OCI-LY1 (cell line): ENCODE data around the gene TPST2.

ENCODE experiments used
- H2AFZ ChIP-seq: fragments of 200-600 bp; sonication (generic), shearing (Covaris generic); 2 replicates; pipeline ENCODE4 v1.6.0; 2014; ENCODE audit warnings: antibody characterized with exemption, mild to moderate bottlenecking, low read length
- H3F3A ChIP-seq: fragments of 200-600 bp; sonication (generic), shearing (Covaris generic); 2 replicates; pipeline ENCODE4 v1.6.0; 2014; ENCODE audit warnings: mild to moderate bottlenecking, antibody characterized with exemption, low read length, moderate library complexity; ENCODE audit not compliant: insufficient read depth
- H3K27ac ChIP-seq: fragments of 200-600 bp; sonication (generic); 2 replicates; pipeline ENCODE4 v1.5.1; 2014; ENCODE audit warnings: low read length, mixed run types, mild to moderate bottlenecking, low read depth; ENCODE audit not compliant: poor library complexity, severe bottlenecking
- H3K27me3 ChIP-seq: fragments of 200-600 bp; sonication (generic); 2 replicates; pipeline ENCODE4 v1.6.0; 2014; ENCODE audit warnings: antibody characterized with exemption, mild to moderate bottlenecking, low read length, moderate library complexity; ENCODE audit not compliant: insufficient read depth
- H3K36me3 ChIP-seq: fragments of 200-600 bp; sonication (generic); 2 replicates; pipeline ENCODE4 v1.6.1; 2014; ENCODE audit warnings: mild to moderate bottlenecking, antibody characterized with exemption, low read length, moderate library complexity, mixed read lengths; ENCODE audit not compliant: insufficient read depth
- H3K4me1 ChIP-seq: fragments of 200-600 bp; sonication (generic); 2 replicates; pipeline ENCODE4 v1.5.1; 2014; ENCODE audit warnings: mild to moderate bottlenecking, low read length, moderate library complexity; ENCODE audit not compliant: insufficient read depth, severe bottlenecking
- H3K4me2 ChIP-seq: fragments of 200-600 bp; sonication (generic), shearing (Covaris generic); 2 replicates; pipeline ENCODE4 v1.6.1; 2014; ENCODE audit warnings: low read length
- H3K4me3 ChIP-seq: fragments of 200-600 bp; sonication (generic); 2 replicates; pipeline ENCODE4 v1.5.1; 2014; ENCODE audit warnings: low read length, low read depth, mild to moderate bottlenecking, mixed read lengths; ENCODE audit not compliant: poor library complexity, severe bottlenecking
- H3K79me2 ChIP-seq: fragments of 200-600 bp; shearing (Covaris generic); 2 replicates; pipeline ENCODE4 v1.6.1; 2016; ENCODE audit warnings: mixed run types, low read length, mixed read lengths; ENCODE audit not compliant: insufficient read depth
- H3K9ac ChIP-seq: fragments of 200-600 bp; sonication (generic), shearing (Covaris generic); 2 replicates; pipeline ENCODE4 v1.6.1; 2014; ENCODE audit warnings: mild to moderate bottlenecking, low read length, mixed read lengths
- H3K9me2 ChIP-seq: fragments of 200-600 bp; sonication (generic), shearing (Covaris generic); 2 replicates; pipeline ENCODE4 v1.6.1; 2014; ENCODE audit warnings: low read depth, mild to moderate bottlenecking, low read length, mixed read lengths
- H3K9me3 ChIP-seq: fragments of 200-600 bp; shearing (Covaris generic); 2 replicates; pipeline ENCODE4 v1.6.1; 2014; ENCODE audit warnings: low read length, mixed read lengths
- H4K20me1 ChIP-seq: fragments of 200-600 bp; sonication (generic), shearing (Covaris generic); 2 replicates; pipeline ENCODE4 v1.6.0; 2016; ENCODE audit warnings: mild to moderate bottlenecking, low read length; ENCODE audit not compliant: insufficient read depth
- EZH2 ChIP-seq: fragments of 200-600 bp; sonication (generic), shearing (Covaris generic); IDR thresholded peaks from 2 replicates; pipeline ENCODE4 v1.8.0; 2017; ENCODE audit warnings: borderline replicate concordance, mixed run types, mild to moderate bottlenecking, antibody characterized with exemption, low read length, moderate library complexity, mixed read lengths
- TF ChIP-seq, protein P1 (sequence below): fragments of 200-600 bp; sonication (generic), shearing (Covaris generic); IDR thresholded peaks from 2 replicates; pipeline ENCODE4 v1.5.1; 2017; ENCODE audit warnings: mild to moderate bottlenecking, antibody characterized with exemption, low read length, moderate library complexity, mixed read lengths

The TPST2 gene

DNA sequence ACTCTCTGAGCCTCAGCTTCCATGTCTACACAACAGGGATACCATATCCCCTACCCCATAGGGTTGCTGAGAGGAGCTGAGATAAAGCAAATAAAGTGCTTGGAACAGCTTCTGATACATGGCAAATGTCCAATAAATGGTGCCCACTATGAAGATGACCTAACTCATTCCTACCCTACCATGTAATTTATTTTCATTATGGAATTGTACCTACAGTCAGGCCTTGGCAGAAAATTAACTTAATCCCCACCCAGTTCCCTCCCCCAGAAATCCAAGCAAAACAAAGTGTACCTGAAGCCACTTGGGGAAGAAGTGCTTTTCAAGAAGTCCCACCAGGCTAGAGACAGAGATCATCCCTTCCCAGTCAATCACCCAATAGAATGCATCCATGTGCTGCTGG is 95.4 kb downstream of the TPST2 start:
- no peak overlapping the region for H2AFZ ChIP-seq
- H3K36me3 ChIP-seq, result peaks cover 89% of the 10 kb centered on the region
- no peaks in the 10 kb centered on the region for H3K27me3 ChIP-seq
- no peak overlapping the region for H3K4me3 ChIP-seq
- H3K9ac ChIP-seq, result no peak overlapping the region
- no peaks in the 10 kb centered on the region for H3K9me3 ChIP-seq
- no peak overlapping the region for H3K4me2 ChIP-seq
- H4K20me1 ChIP-seq, result no peaks in the 10 kb centered on the region
- no peaks in the 10 kb centered on the region for H3F3A ChIP-seq
- H3K9me2 ChIP-seq, result no peaks in the 10 kb centered on the region
- H3K79me2 ChIP-seq, result no peaks in the 10 kb centered on the region
- H3K27ac ChIP-seq, result no peak overlapping the region
- H3K4me1 ChIP-seq, result peaks cover under 1% of the 10 kb centered on the region
- TF ChIP-seq EZH2, result no peak
- TF ChIP-seq, protein P1, sequence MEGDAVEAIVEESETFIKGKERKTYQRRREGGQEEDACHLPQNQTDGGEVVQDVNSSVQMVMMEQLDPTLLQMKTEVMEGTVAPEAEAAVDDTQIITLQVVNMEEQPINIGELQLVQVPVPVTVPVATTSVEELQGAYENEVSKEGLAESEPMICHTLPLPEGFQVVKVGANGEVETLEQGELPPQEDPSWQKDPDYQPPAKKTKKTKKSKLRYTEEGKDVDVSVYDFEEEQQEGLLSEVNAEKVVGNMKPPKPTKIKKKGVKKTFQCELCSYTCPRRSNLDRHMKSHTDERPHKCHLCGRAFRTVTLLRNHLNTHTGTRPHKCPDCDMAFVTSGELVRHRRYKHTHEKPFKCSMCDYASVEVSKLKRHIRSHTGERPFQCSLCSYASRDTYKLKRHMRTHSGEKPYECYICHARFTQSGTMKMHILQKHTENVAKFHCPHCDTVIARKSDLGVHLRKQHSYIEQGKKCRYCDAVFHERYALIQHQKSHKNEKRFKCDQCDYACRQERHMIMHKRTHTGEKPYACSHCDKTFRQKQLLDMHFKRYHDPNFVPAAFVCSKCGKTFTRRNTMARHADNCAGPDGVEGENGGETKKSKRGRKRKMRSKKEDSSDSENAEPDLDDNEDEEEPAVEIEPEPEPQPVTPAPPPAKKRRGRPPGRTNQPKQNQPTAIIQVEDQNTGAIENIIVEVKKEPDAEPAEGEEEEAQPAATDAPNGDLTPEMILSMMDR, result no peak

DNA sequence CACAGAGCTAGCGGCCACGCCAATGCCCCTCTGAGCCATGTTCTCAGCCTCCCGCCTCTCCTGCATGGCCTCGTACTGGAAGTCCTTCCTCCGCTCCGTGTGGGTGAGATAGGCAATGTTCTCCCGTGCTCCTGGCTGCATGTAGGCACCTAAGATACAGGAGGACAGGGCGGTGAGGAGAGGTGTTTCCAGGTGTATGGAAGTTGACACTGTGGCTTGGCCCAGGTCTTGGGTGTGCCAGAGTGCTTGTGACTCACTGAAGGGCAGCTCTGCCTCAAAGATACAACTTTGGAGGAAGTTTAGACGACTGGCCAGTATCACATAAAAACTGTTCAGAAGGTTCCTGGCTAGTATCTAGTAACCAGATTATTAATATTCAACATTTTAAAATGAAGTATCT is 97.7 kb downstream of the TPST2 start:
- H3K9me3 ChIP-seq, result no peaks in the 10 kb centered on the region
- H3K9ac ChIP-seq, result no peak overlapping the region
- H3K4me3 ChIP-seq, result no peak overlapping the region
- H4K20me1 ChIP-seq, result no peaks in the 10 kb centered on the region
- no peaks in the 10 kb centered on the region; the same call in 1 of the 2 replicates for H3F3A ChIP-seq
- H3K79me2 ChIP-seq, result no peaks in the 10 kb centered on the region
- H3K4me2 ChIP-seq, result no peak overlapping the region
- peaks cover 23% of the 10 kb centered on the region for H3K4me1 ChIP-seq
- H3K27me3 ChIP-seq, result no peaks in the 10 kb centered on the region
- TF ChIP-seq, protein P1, result no peak
- no peak for TF ChIP-seq EZH2
- peaks cover 100% of the 10 kb centered on the region for H3K36me3 ChIP-seq
- H3K9me2 ChIP-seq, result no peaks in the 10 kb centered on the region
- H3K27ac ChIP-seq, result no peak overlapping the region
- H2AFZ ChIP-seq, result no peak overlapping the region

DNA sequence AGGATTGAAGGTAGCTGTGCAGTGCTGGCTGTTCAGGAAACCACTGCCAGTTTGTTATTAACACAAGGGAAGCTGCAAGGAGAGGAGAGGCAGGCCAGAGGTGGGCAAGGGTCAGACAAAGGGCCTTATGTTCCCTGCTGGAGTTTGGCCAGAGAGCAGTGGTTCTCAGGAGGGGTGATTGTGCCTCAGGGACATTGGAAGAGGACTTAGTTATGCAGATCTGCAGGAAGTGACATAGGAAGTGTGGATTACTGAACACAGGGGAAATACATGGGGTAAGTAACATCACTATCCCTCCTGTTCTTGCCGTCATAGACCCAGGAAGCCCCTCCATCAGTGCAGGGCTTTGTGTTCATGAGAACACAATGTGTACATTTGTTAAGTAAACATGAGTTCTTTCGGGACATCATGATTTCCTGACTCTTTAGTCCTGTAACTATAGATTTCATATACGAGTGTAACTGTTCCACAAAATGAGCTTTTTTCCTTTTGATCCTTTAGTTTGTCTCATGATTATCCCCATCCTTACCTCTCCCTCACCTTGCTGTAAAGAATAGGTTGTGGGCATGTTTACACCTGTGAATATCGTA is 100.4 kb downstream of the TPST2 start:
- no peak overlapping the region for H2AFZ ChIP-seq
- H3K9ac ChIP-seq, result no peak overlapping the region
- no peaks in the 10 kb centered on the region for H3K27me3 ChIP-seq
- no peak overlapping the region for H3K4me3 ChIP-seq
- no peaks in the 10 kb centered on the region; the same call in 1 of the 2 replicates for H3F3A ChIP-seq
- H4K20me1 ChIP-seq, result no peaks in the 10 kb centered on the region
- peak overlapping the region; percentile 95 for H3K27ac ChIP-seq
- TF ChIP-seq EZH2, result no peak
- TF ChIP-seq, protein P1, result no peak
- H3K9me2 ChIP-seq, result no peaks in the 10 kb centered on the region
- no peak overlapping the region for H3K4me2 ChIP-seq
- peaks cover 50% of the 10 kb centered on the region for H3K4me1 ChIP-seq
- no peaks in the 10 kb centered on the region for H3K9me3 ChIP-seq
- peaks cover 85% of the 10 kb centered on the region for H3K36me3 ChIP-seq
- H3K79me2 ChIP-seq, result peaks cover 23% of the 10 kb centered on the region
